ENCODE results near the gene IRAK1. TPM values are rescaled to one million over a fixed set of nuclear protein-coding genes. Genes with fewer than 3 reads are reported as not detected.

Gene IRAK1
- total and polyA plus RNA-seq, 10 of the 15 experiments (the other 5 are each of a cell fraction or from before 2014, with no cell fraction given) = 4.2 to 136 (median 39.5) TPM

- H3K9me3 ChIP-seq (replicated peaks; ENCODE audit: control insufficient read depth, insufficient read depth, low read length) = no peaks in the 10 kb centered on the region
- BruUV-seq (replicated peaks) = no TSS peak
- FAIRE-seq (no peak), ATAC-seq (no peak), DNase-seq (ENCODE audit: low read depth, low spot score) (no peak)
- POLR2A ChIA-PET = interaction anchor here (0.6 kb wide), 1 partner anchor 44 kb away, joined by 4 read pairs; no protein-coding TSS in a partner anchor
- in situ Hi-C loops (cut with MboI) = loop anchor here (5.0 to 10.0 kb wide), 2 partner anchors 201 to 1009 kb away; partner anchors contain the start of gene PLXNB3
- RAD21 ChIA-PET (ENCODE audit: unreplicated experiment) = no interaction called here
- H3K4me1 ChIP-seq (ENCODE audit: control insufficient read depth, insufficient read depth, low read length) = peaks cover 9% of the 10 kb centered on the region
- no peak overlapping the region for H2AFZ ChIP-seq (ENCODE audit: control insufficient read depth, low read depth, low read length)
- H3K4me2 ChIP-seq (ENCODE audit: control insufficient read depth, insufficient read depth) = no peak overlapping the region
- intact Hi-C loops (cut with micrococcal nuclease; ENCODE audit: unreplicated experiment) = no loop called here
- no peak overlapping the region for H3K27ac ChIP-seq (ENCODE audit: control insufficient read depth, insufficient read depth)
- SMC1A ChIA-PET (ENCODE audit: uncharacterized antibody, unreplicated experiment) = no interaction called here
- H3K4me3 ChIP-seq = no peak overlapping the region
- CTCF ChIA-PET = interaction anchor here (5.4 kb wide), 1 partner anchor 17 kb away, joined by 40 read pairs; no protein-coding TSS in a partner anchor
- H3K9ac ChIP-seq (ENCODE audit: control insufficient read depth, insufficient read depth, low read length) = no peak overlapping the region
- peaks cover 12 to 44% of the 10 kb centered on the region in 2 experiments for H3K36me3 ChIP-seq (ENCODE audit: control insufficient read depth in 2 of 2, insufficient read depth in 2 of 2, low read length in 1 of 2)
- H4K20me1 ChIP-seq (ENCODE audit: control insufficient read depth, insufficient read depth) = no peaks in the 10 kb centered on the region; the same call in 1 of the 2 replicates
- H3K79me2 ChIP-seq (ENCODE audit: control insufficient read depth, insufficient read depth, low read length) = peaks cover 43% of the 10 kb centered on the region
- H3K27me3 ChIP-seq (replicated peaks in 1 of 2; ENCODE audit: control insufficient read depth in 2 of 2, insufficient read depth in 2 of 2, low read length in 1 of 2) = no peaks in the 10 kb centered on the region
- WGBS (ENCODE audit: insufficient coverage, insufficient replicate concordance, low lambda C conversion rate, missing lambda C conversion rate) = 91% methylated on average over 12 of the region's 12 CpGs
- TF ChIP-seq HDGF (IDR thresholded peaks at IDR 0.05) (no peak), RCOR1 (conservative IDR thresholded peaks at IDR 0.05; ENCODE audit: low read depth, low read length) (no peak), ELK1 (IDR thresholded peaks at IDR 0.05; ENCODE audit: low read depth, low read length) (no peak), CHD4 (IDR thresholded peaks at IDR 0.05) (no peak), BMI1 (IDR thresholded peaks at IDR 0.05; ENCODE audit: borderline replicate concordance) (no peak), ZNF384 (IDR thresholded peaks at IDR 0.05; ENCODE audit: borderline replicate concordance, low read depth, low read length) (no peak), ZNF687 (IDR thresholded peaks at IDR 0.05) (no peak), NR2C1 (IDR thresholded peaks at IDR 0.05) (no peak), NKRF (conservative IDR thresholded peaks at IDR 0.05) (no peak), NBN (IDR thresholded peaks at IDR 0.05) (no peak), SRF (IDR thresholded peaks at IDR 0.05; ENCODE audit: low read depth in 2 of 2, low read length in 2 of 2) (no peak), MXI1 (IDR thresholded peaks at IDR 0.05; ENCODE audit: low read depth, low read length) (no peak), MEF2A (IDR thresholded peaks at IDR 0.05; ENCODE audit: insufficient read depth, low read depth, low read length) (no peak), ZBTB4 (CRISPR knock-in tag; IDR thresholded peaks at IDR 0.05) (no peak), IRF4 (IDR thresholded peaks at IDR 0.05; ENCODE audit: low read depth, low read length) (no peak)
Measured at GRCh38 chrX:153963546-153963945, 56.2 kb downstream of the IRAK1 start.
